ENCODE data around the gene BCKDHA. TPM values are rescaled to one million over a fixed set of nuclear protein-coding genes. Genes with fewer than 3 reads are reported as not detected.

The BCKDHA gene
- total and polyA plus RNA-seq, 9 of the 15 experiments (the other 6 are each of a cell fraction or from before 2014, with no cell fraction given): 4.5 to 52.5 (median 14.1) TPM

GRCh38 chr19:41364524-41365391 lies 32.9 kb upstream of the BCKDHA start (continued):
- TF ChIP-seq ZNF318 (IDR thresholded peaks at IDR 0.05; ENCODE audit: borderline replicate concordance in 1 of 2, low read depth in 1 of 2) (no peak), DMBX1 (CRISPR knock-in tag; IDR thresholded peaks at IDR 0.05; ENCODE audit: borderline replicate concordance) (no peak), RBFOX2 (IDR thresholded peaks at IDR 0.05; ENCODE audit: low read depth, low read length) (no peak), KDM5B (IDR thresholded peaks at IDR 0.05; ENCODE audit: insufficient replicate concordance, low read depth, low read length) (no peak), RFX7 (CRISPR knock-in tag; IDR thresholded peaks at IDR 0.05) (no peak), ELF1 (tag; IDR thresholded peaks at IDR 0.05) (no peak), GABPB2 (CRISPR knock-in tag; conservative IDR thresholded peaks at IDR 0.05) (no peak), SMARCA4 (IDR thresholded peaks at IDR 0.05) (no peak), ZZZ3 (IDR thresholded peaks at IDR 0.05) (no peak), NCOA4 (IDR thresholded peaks at IDR 0.05; ENCODE audit: partially characterized antibody) (no peak), ZNF140 (CRISPR knock-in tag; IDR thresholded peaks at IDR 0.05) (no peak), MYBL2 (IDR thresholded peaks at IDR 0.05; ENCODE audit: low read depth) (no peak), MYBL2 (CRISPR knock-in tag; IDR thresholded peaks at IDR 0.05; ENCODE audit: borderline replicate concordance) (no peak), ZNF280A (IDR thresholded peaks at IDR 0.05; ENCODE audit: low read depth, partially characterized antibody) (no peak), RFX1 (IDR thresholded peaks at IDR 0.05) (no peak)
- TF ChIP-seq, protein P1, sequence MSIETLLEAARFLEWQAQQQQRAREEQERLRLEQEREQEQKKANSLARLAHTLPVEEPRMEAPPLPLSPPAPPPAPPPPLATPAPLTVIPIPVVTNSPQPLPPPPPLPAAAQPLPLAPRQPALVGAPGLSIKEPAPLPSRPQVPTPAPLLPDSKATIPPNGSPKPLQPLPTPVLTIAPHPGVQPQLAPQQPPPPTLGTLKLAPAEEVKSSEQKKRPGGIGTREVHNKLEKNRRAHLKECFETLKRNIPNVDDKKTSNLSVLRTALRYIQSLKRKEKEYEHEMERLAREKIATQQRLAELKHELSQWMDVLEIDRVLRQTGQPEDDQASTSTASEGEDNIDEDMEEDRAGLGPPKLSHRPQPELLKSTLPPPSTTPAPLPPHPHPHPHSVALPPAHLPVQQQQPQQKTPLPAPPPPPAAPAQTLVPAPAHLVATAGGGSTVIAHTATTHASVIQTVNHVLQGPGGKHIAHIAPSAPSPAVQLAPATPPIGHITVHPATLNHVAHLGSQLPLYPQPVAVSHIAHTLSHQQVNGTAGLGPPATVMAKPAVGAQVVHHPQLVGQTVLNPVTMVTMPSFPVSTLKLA (conservative IDR thresholded peaks at IDR 0.05): no peak

Measured in K562 (cell line).